H1 (cell line): ENCODE measurements around the gene SNED1. TPM values are rescaled to one million over a fixed set of nuclear protein-coding genes. Genes with fewer than 3 reads are reported as not detected.

ENCODE experiments used
- ATF3 ChIP-seq: IDR thresholded peaks from 2 replicates; pipeline ENCODE4 v1.6.1; 2011; ENCODE audit warnings: low read depth, mild to moderate bottlenecking, low read length; ENCODE audit not compliant: insufficient read depth
- CTBP2 ChIP-seq: IDR thresholded peaks from 2 replicates; pipeline ENCODE4 v1.7.0; 2011; ENCODE audit warnings: borderline replicate concordance, mild to moderate bottlenecking, moderate library complexity, mixed read lengths, low read length; ENCODE audit not compliant: insufficient read depth, insufficient read length
- RXRA ChIP-seq: IDR thresholded peaks from 2 replicates; pipeline ENCODE4 v1.6.1; 2011; ENCODE audit warnings: low read depth, mild to moderate bottlenecking, low read length, moderate library complexity; ENCODE audit not compliant: insufficient read depth
- ZNF274 ChIP-seq: IDR thresholded peaks from 2 replicates; pipeline ENCODE4 v1.7.0; 2012; ENCODE audit warnings: low read length, borderline replicate concordance; ENCODE audit errors: extremely low read depth
- polyA plus RNA-seq, 7 experiments: library from polyadenylated mRNA; depleted of rRNA in 3 of 7; stranded (reverse) in 5 of 7; unstranded in 2 of 7; fragments of >200 nt in 5 of 7; fragments of 200-250 nt in 2 of 7; gene quantifications; 1 replicate in 5 of 7; 2 replicates in 1 of 7; 4 replicates in 1 of 7; pipeline versions ENCODE4 v1.2.1 to v1.2.3, GENCODE V29; 2011 to 2013; ENCODE audit warnings: missing spikeins in 2 of 7, mixed read lengths in 2 of 7
- total RNA-seq: library from RNA; stranded (reverse); fragmentation: NEBNext Ultra II Directional; extraction: Animal tissue kit (Norgen Biotek cat#: 25700); gene quantifications from 2 replicates; pipeline ENCODE4 v1.2.1, GENCODE V29; 2021

The SNED1 gene
- total and polyA plus RNA-seq, 2 of the 8 experiments (the other 6 are each of a cell fraction or from before 2014, with no cell fraction given) = 1.9 TPM

GRCh38 chr2:241033336-241033987 is 35.0 kb downstream of the SNED1 start (continued):
- no peak for TF ChIP-seq CTBP2
- TF ChIP-seq ZNF274 = no peak
- no peak for TF ChIP-seq ATF3
- no peak for TF ChIP-seq RXRA
